Stromal cell of bone marrow (primary cell): ENCODE measurements around the gene KLHL14.

Source experiments
- DNase-seq: peaks from one replicate; pipeline ENCODE4 v3.0.0-alpha.2; 2012; ENCODE audit warnings: low read depth

The KLHL14 gene

GRCh38 chr18:32634876-32635431 lies 137.9 kb downstream of the KLHL14 start:
- no peak for DNase-seq

GRCh38 chr18:32629981-32630700 lies 142.7 kb downstream of the KLHL14 start:
- DNase-seq: no peak

GRCh38 chr18:32629292-32629691 lies 143.5 kb downstream of the KLHL14 start:
- DNase-seq: no peak

- DNase-seq: no peak
Observed at GRCh38 chr18:32624182-32624723, 148.6 kb downstream of the KLHL14 start.

- no peak for DNase-seq
Observed at GRCh38 chr18:32623563-32623962, 149.3 kb downstream of the KLHL14 start.
